IMR-90 (cell line): ENCODE measurements around the gene SPATA2L. TPM values are rescaled to one million over a fixed set of nuclear protein-coding genes. Genes with fewer than 3 reads are reported as not detected.

Experiments
- ATAC-seq: fragments of 200-7000 bp; cut with Tn5 transposase; 2 replicates; pipeline ENCODE4 v1.9.1; 2020; ENCODE audit warnings: low read depth, mild to moderate bottlenecking, moderate library complexity
- BruUV-seq: library from RNA; stranded (reverse); fragments of 400-500 nt; replicated peaks from 2 replicates; lab custom pipeline; 2021; lab: Mats Ljungman, UMichigan
- CTCF ChIA-PET: fragments of 300-600 bp; formaldehyde crosslinking; extraction: SDS; loops from one replicate; lab custom pipeline; 2021; ENCODE audit warnings: antibody characterized with exemption; lab: Yijun Ruan, JAX
- POLR2A ChIA-PET: fragments of 300-600 bp; sonication (Branson Sonifier 250); formaldehyde crosslinking; loops from one replicate; lab custom pipeline; 2022; ENCODE audit warnings: antibody characterized with exemption; ENCODE audit not compliant: unreplicated experiment; lab: Charles Lee
- DNase-seq: peaks from one replicate; pipeline ENCODE4 v3.0.0; 2013
- H2AFZ ChIP-seq: replicated peaks from 2 replicates; pipeline ENCODE3; 2013; ENCODE audit warnings: low read length, mild to moderate bottlenecking; ENCODE audit not compliant: poor library complexity
- H2AK5ac ChIP-seq: 2 replicates; pipeline ENCODE4 v1.6.1; 2013; ENCODE audit warnings: low read depth, low read length, inconsistent platforms
- H2AK9ac ChIP-seq: replicated peaks from 2 replicates; pipeline ENCODE3; 2013; ENCODE audit warnings: mild to moderate bottlenecking, low read depth, low read length, moderate library complexity; ENCODE audit not compliant: poor library complexity
- H2BK120ac ChIP-seq: 2 replicates; pipeline ENCODE4 v1.6.1; 2013; ENCODE audit warnings: low read depth, low read length, inconsistent platforms
- H2BK15ac ChIP-seq: 3 replicates; pipeline ENCODE4 v1.6.1; 2013; ENCODE audit warnings: low read depth, low read length, inconsistent platforms
- H2BK20ac ChIP-seq: 2 replicates; pipeline ENCODE4 v1.6.1; 2013; ENCODE audit warnings: low read depth, mild to moderate bottlenecking, inconsistent platforms, low read length, moderate library complexity
- H2BK5ac ChIP-seq: 2 replicates; pipeline ENCODE4 v1.6.1; 2013; ENCODE audit warnings: mild to moderate bottlenecking, low read depth, low read length, inconsistent platforms; ENCODE audit not compliant: poor library complexity, severe bottlenecking
- H3K14ac ChIP-seq: replicated peaks from 2 replicates; pipeline ENCODE4 v1.6.1; 2013; ENCODE audit warnings: low read depth, low read length, inconsistent platforms
- H3K18ac ChIP-seq: 2 replicates; pipeline ENCODE4 v1.6.1; 2013; ENCODE audit warnings: low read depth, low read length, control low read depth
- H3K23ac ChIP-seq: 2 replicates; pipeline ENCODE4 v1.6.1; 2013; ENCODE audit warnings: low read depth, low read length, inconsistent platforms
- H3K27ac ChIP-seq: 2 replicates; pipeline ENCODE4 v1.5.1; 2013; ENCODE audit warnings: mild to moderate bottlenecking, control low read depth, low read length; ENCODE audit not compliant: insufficient read depth
- H3K27me3 ChIP-seq: 2 replicates; pipeline ENCODE4 v1.6.1; 2013; ENCODE audit warnings: low read length; ENCODE audit not compliant: control insufficient read depth, insufficient read depth
- H3K36me3 ChIP-seq: 2 replicates; pipeline ENCODE4 v1.6.1; 2013; ENCODE audit warnings: low read length, mixed read lengths; ENCODE audit not compliant: control insufficient read depth, insufficient read depth
- H3K4ac ChIP-seq: 2 replicates; pipeline ENCODE4 v1.6.1; 2013; ENCODE audit warnings: low read depth, low read length, inconsistent platforms
- H3K4me1 ChIP-seq: 2 replicates; pipeline ENCODE4 v1.6.1; 2013; ENCODE audit warnings: low read length, mixed read lengths; ENCODE audit not compliant: control insufficient read depth, insufficient read depth
- H3K4me2 ChIP-seq: 2 replicates; pipeline ENCODE4 v1.6.1; 2013; ENCODE audit warnings: low read depth, mild to moderate bottlenecking, control low read depth, low read length, moderate library complexity
- H3K4me3 ChIP-seq: 2 replicates; pipeline ENCODE4 v1.5.1; 2013; ENCODE audit warnings: low read depth, mild to moderate bottlenecking, control low read depth, low read length, moderate library complexity; ENCODE audit not compliant: insufficient read depth
- H3K56ac ChIP-seq: 2 replicates; pipeline ENCODE4 v1.6.1; 2013; ENCODE audit warnings: low read length, inconsistent platforms; ENCODE audit not compliant: insufficient read depth; ENCODE audit errors: extremely low read depth
- H3K79me1 ChIP-seq, 2 experiments: 2 replicates each; pipeline ENCODE4 v1.6.1; 2013; ENCODE audit warnings: low read length in 2 of 2, inconsistent platforms in 1 of 2, low read depth in 1 of 2
- H3K9ac ChIP-seq: 2 replicates; pipeline ENCODE4 v1.6.1; 2013; ENCODE audit warnings: low read depth, low read length, control low read depth
- H3K9me1 ChIP-seq: 2 replicates; pipeline ENCODE4 v1.6.1; 2013; ENCODE audit warnings: low read length, inconsistent platforms; ENCODE audit not compliant: insufficient read depth
- H3K9me3 ChIP-seq: 2 replicates; pipeline ENCODE4 v1.6.1; 2013; ENCODE audit warnings: low read length; ENCODE audit not compliant: control insufficient read depth, insufficient read depth
- H4K20me1 ChIP-seq: 2 replicates; pipeline ENCODE4 v1.6.1; 2013; ENCODE audit warnings: low read length, inconsistent platforms; ENCODE audit not compliant: insufficient read depth
- H4K5ac ChIP-seq: 2 replicates; pipeline ENCODE4 v1.6.1; 2013; ENCODE audit warnings: mild to moderate bottlenecking, low read depth, low read length, control low read depth
- H4K8ac ChIP-seq, 2 experiments: 2 replicates each; pipeline ENCODE4 v1.6.1; 2013; ENCODE audit warnings: low read depth in 2 of 2, low read length in 2 of 2, control low read depth in 1 of 2, inconsistent platforms in 1 of 2
- H4K91ac ChIP-seq: 2 replicates; pipeline ENCODE4 v1.6.1; 2013; ENCODE audit warnings: low read depth, low read length, inconsistent platforms; ENCODE audit not compliant: insufficient read depth
- FOS ChIP-seq: fragments of 150-350 bp; IDR thresholded peaks from 2 replicates; pipeline ENCODE4 v1.6.1; 2016; ENCODE audit warnings: low read depth, low read length
- MXI1 ChIP-seq: IDR thresholded peaks from 2 replicates; pipeline ENCODE4 v1.6.1; 2012; ENCODE audit warnings: low read depth, mild to moderate bottlenecking, low read length, moderate library complexity, borderline replicate concordance
- WGBS, 2 experiments: methylation state at CpG; one replicate each; pipeline versions ENCODE4 v1.1.5 to v1.1.7; 2013; ENCODE audit warnings: missing lambda C conversion rate in 2 of 2; ENCODE audit not compliant: insufficient read length in 1 of 2; ENCODE audit errors: extremely low coverage in 2 of 2; 5-methylcytosine and 5-hydroxymethylcytosine counted together
- dilution Hi-C: fragments of 300-500 bp; cut with HindIII; formaldehyde crosslinking; loops from one replicate; pipeline ENCODE4 v1.14.3; 2018; ENCODE audit warnings: low sequenced_read_pairs; ENCODE audit not compliant: unreplicated experiment
- in situ Hi-C: fragments of 300-500 bp; cut with MboI; formaldehyde crosslinking; loops from 3 replicates; pipeline ENCODE4 v1.14.3; 2019; ENCODE audit warnings: low sequenced_read_pairs, inconsistent platforms, mixed read lengths
- intact Hi-C: fragments of 100-400 bp; cut with micrococcal nuclease; formaldehyde crosslinking; loops from 2 replicates; pipeline ENCODE4 v1.10.0; 2022
- polyA plus RNA-seq, 3 experiments: library from polyadenylated mRNA; depleted of rRNA; stranded (reverse); fragments of >200 nt; gene quantifications; 2 replicates each; pipeline ENCODE4 v1.2.3, GENCODE V29; 2012; ENCODE audit warnings: low replicate concordance in 1 of 3
- total RNA-seq: library from RNA; depleted of rRNA; stranded (reverse); fragments of >200 nt; gene quantifications from 2 replicates; pipeline ENCODE4 v1.2.3, GENCODE V29; 2012

The SPATA2L gene
- total and polyA plus RNA-seq, 2 of the 4 experiments (the other 2 are of a cell fraction), result 4.8 to 6.9 TPM

GRCh38 chr16:89670496-89671431 lies 30.7 kb downstream of the SPATA2L start:
- no peaks in the 10 kb centered on the region for H3K36me3 ChIP-seq
- peaks cover 0 to 4% of the 10 kb centered on the region in 2 experiments; a peak in 1 of 4 replicates for H3K79me1 ChIP-seq
- dilution Hi-C loops, result no loop called here
- no peak overlapping the region for H3K27ac ChIP-seq
- peak overlapping the region in 1 of 2 experiments; percentile 39; a peak in 1 of 4 replicates for H4K8ac ChIP-seq
- 67% methylated on average over 1 of the region's 10 CpGs; no CpG with 5 or more reads in 1 of the 2 experiments for WGBS, 2 experiments
- peak overlapping the region; percentile 33; the same call in 1 of the 2 replicates for H3K4ac ChIP-seq
- no peak overlapping the region for H2BK120ac ChIP-seq
- peaks cover 6% of the 10 kb centered on the region for H3K4me1 ChIP-seq
- H2BK20ac ChIP-seq, result no peak overlapping the region
- ChIA-PET POLR2A (no interaction called here), CTCF (interaction anchor here (0.6 to 1.0 kb wide), 3 partner anchors 11 to 71 kb away, joined by 3 to 4 read pairs (median 3); partner anchors contain the start of gene CDK10)
- intact Hi-C loops, result no loop called here
- peak overlapping the region; percentile 66 for H2AFZ ChIP-seq
- H3K9me1 ChIP-seq, result peaks cover 4% of the 10 kb centered on the region; the same call in 1 of the 2 replicates
- no peak overlapping the region for H4K91ac ChIP-seq
- H4K20me1 ChIP-seq, result no peaks in the 10 kb centered on the region
- H3K56ac ChIP-seq, result no peak overlapping the region
- H3K9ac ChIP-seq, result 0 out of 2 replicates have a peak overlapping the region, but pooled peaks have one; percentile 4
- H2BK15ac ChIP-seq, result no peak overlapping the region
- no peaks in the 10 kb centered on the region for H3K9me3 ChIP-seq
- H3K4me2 ChIP-seq, result no peak overlapping the region
- peak overlapping the region; percentile 16 for H2AK9ac ChIP-seq
- peak; percentile 52; the same call in 1 of the 2 replicates for TF ChIP-seq FOS
- no peak for TF ChIP-seq MXI1
- H3K27me3 ChIP-seq, result no peaks in the 10 kb centered on the region
- peak overlapping the region; percentile 31; the same call in 1 of the 2 replicates for H2AK5ac ChIP-seq
- no peak overlapping the region for H3K14ac ChIP-seq
- ATAC-seq (peak; percentile 80), DNase-seq (peak; percentile 57)
- in situ Hi-C loops, result no loop called here
- no peak overlapping the region for H2BK5ac ChIP-seq
- H3K4me3 ChIP-seq, result no peak overlapping the region
- no TSS peak for BruUV-seq
- no peak overlapping the region for H3K18ac ChIP-seq
- H4K5ac ChIP-seq, result no peak overlapping the region; the same call in 1 of the 2 replicates
- H3K23ac ChIP-seq, result no peak overlapping the region
